SK-N-MC (cell line): ENCODE measurements around the gene ARG2.

Experiments
- DNase-seq: peaks from one replicate; pipeline ENCODE4 v3.0.0-alpha.2; 2011; ENCODE audit warnings: low read depth, low spot score
- H3K27ac ChIP-seq: fragments of 200-600 bp; sonication (generic); 2 replicates; pipeline ENCODE4 v1.5.1; 2016; ENCODE audit warnings: mixed run types
- H3K36me3 ChIP-seq: fragments of 200-600 bp; sonication (generic); 2 replicates; pipeline ENCODE4 v1.6.1; 2017; ENCODE audit warnings: antibody characterized with exemption, low read length, mixed read lengths; ENCODE audit not compliant: insufficient read depth
- H3K4me3 ChIP-seq: fragments of 200-600 bp; sonication (generic); 2 replicates; pipeline ENCODE4 v1.5.1; 2016
- H3K9ac ChIP-seq: fragments of 200-600 bp; sonication (generic); 2 replicates; pipeline ENCODE4 v1.8.0; 2017; ENCODE audit warnings: mixed run types, mixed read lengths; ENCODE audit not compliant: insufficient read length
- H3K9me3 ChIP-seq: fragments of 200-600 bp; sonication (generic); 2 replicates; pipeline ENCODE4 v1.6.1; 2017; ENCODE audit warnings: low read depth, mild to moderate bottlenecking, antibody characterized with exemption, low read length, moderate library complexity, mixed read lengths
- EZH2 ChIP-seq: fragments of 200-600 bp; sonication (generic); IDR thresholded peaks from one replicate; pipeline ENCODE4 v1.6.1; 2017; ENCODE audit warnings: antibody characterized with exemption
- FOXP2 ChIP-seq: optimal IDR thresholded peaks from 2 replicates; pipeline ENCODE3; 2011; ENCODE audit warnings: mild to moderate bottlenecking, moderate library complexity; ENCODE audit not compliant: insufficient read depth; ENCODE audit errors: extremely low read length, control extremely low read depth
- POLR2AphosphoS5 ChIP-seq: IDR thresholded peaks from 2 replicates; pipeline ENCODE4 v1.6.1; 2012; ENCODE audit warnings: mild to moderate bottlenecking, low read depth, low read length, borderline replicate concordance

Gene ARG2

GRCh38 chr14:67619446-67620216, at the start of gene ARG2:
Gene ARG2, plus strand, starts transcription at chr14:67619920. Its CDS starts 58 bp downstream, at chr14:67619978.
- Histone ChIP-seq H3K9ac (peak within 1 kb of the TSS; percentile 77), H3K36me3 (peaks cover 9% of the 10 kb centered on the region), H3K9me3 (no peaks in the 10 kb centered on the region), H3K27ac (no peak within 1 kb of the TSS), H3K4me3 (peak within 1 kb of the TSS; percentile 90)
- no peak for TF ChIP-seq EZH2
- TF ChIP-seq FOXP2: no peak
- peak; percentile 82 for TF ChIP-seq POLR2AphosphoS5
- no peak for DNase-seq

GRCh38 chr14:67570453-67570852, 49.3 kb upstream of the ARG2 start:
- TF ChIP-seq FOXP2 (no peak), EZH2 (no peak), POLR2AphosphoS5 (no peak)
- H3K9ac ChIP-seq: no peak overlapping the region
- H3K9me3 ChIP-seq: no peaks in the 10 kb centered on the region
- DNase-seq: no peak
- no peaks in the 10 kb centered on the region for H3K36me3 ChIP-seq
- H3K4me3 ChIP-seq: no peak overlapping the region
- H3K27ac ChIP-seq: no peak overlapping the region

GRCh38 chr14:67571275-67571990, 48.3 kb upstream of the ARG2 start:
- Histone ChIP-seq H3K9ac (no peak overlapping the region), H3K9me3 (no peaks in the 10 kb centered on the region), H3K4me3 (no peak overlapping the region), H3K36me3 (no peaks in the 10 kb centered on the region), H3K27ac (no peak overlapping the region)
- no peak for TF ChIP-seq FOXP2
- TF ChIP-seq POLR2AphosphoS5: no peak
- no peak for TF ChIP-seq EZH2
- DNase-seq: no peak

- no peak overlapping the region for H3K27ac ChIP-seq
- no peak overlapping the region for H3K4me3 ChIP-seq
- no peak for DNase-seq
- H3K9ac ChIP-seq: no peak overlapping the region
- TF ChIP-seq POLR2AphosphoS5 (no peak), EZH2 (no peak), FOXP2 (no peak)
- H3K36me3 ChIP-seq: no peaks in the 10 kb centered on the region
- no peaks in the 10 kb centered on the region for H3K9me3 ChIP-seq
Observed at GRCh38 chr14:67571991-67572323, 47.8 kb upstream of the ARG2 start.

- Histone ChIP-seq H3K36me3 (no peaks in the 10 kb centered on the region), H3K27ac (no peak overlapping the region), H3K4me3 (no peak overlapping the region), H3K9ac (no peak overlapping the region), H3K9me3 (no peaks in the 10 kb centered on the region)
- TF ChIP-seq POLR2AphosphoS5 (no peak), FOXP2 (no peak), EZH2 (no peak)
- no peak for DNase-seq
Observed at GRCh38 chr14:67572608-67573007, 47.1 kb upstream of the ARG2 start.

- Histone ChIP-seq H3K9ac (no peak overlapping the region), H3K27ac (no peak overlapping the region), H3K36me3 (no peaks in the 10 kb centered on the region), H3K9me3 (no peaks in the 10 kb centered on the region), H3K4me3 (no peak overlapping the region)
- no peak for DNase-seq
- no peak for TF ChIP-seq POLR2AphosphoS5
- TF ChIP-seq FOXP2: no peak
- no peak for TF ChIP-seq EZH2
Observed at GRCh38 chr14:67573228-67574010, 46.3 kb upstream of the ARG2 start.

GRCh38 chr14:67574156-67574555, 45.6 kb upstream of the ARG2 start:
- no peak overlapping the region for H3K4me3 ChIP-seq
- no peak for DNase-seq

GRCh38 chr14:67574806-67575205, 44.9 kb upstream of the ARG2 start:
- Histone ChIP-seq H3K27ac (no peak overlapping the region), H3K4me3 (no peak overlapping the region), H3K9me3 (no peaks in the 10 kb centered on the region), H3K36me3 (no peaks in the 10 kb centered on the region), H3K9ac (no peak overlapping the region)
- DNase-seq: no peak
- TF ChIP-seq FOXP2 (no peak), EZH2 (no peak), POLR2AphosphoS5 (no peak)

More at GRCh38 chr14:67574156-67574555, 45.6 kb upstream of the ARG2 start:
- H3K9ac ChIP-seq: no peak overlapping the region
- TF ChIP-seq FOXP2: no peak
- no peak for TF ChIP-seq POLR2AphosphoS5
- no peak for TF ChIP-seq EZH2
- no peak overlapping the region for H3K27ac ChIP-seq
- no peaks in the 10 kb centered on the region for H3K36me3 ChIP-seq
- H3K9me3 ChIP-seq: no peaks in the 10 kb centered on the region
